ENCODE results near the gene NHSL2.
"Not testable (repeated sequence)": the region's sequence is repeated elsewhere in the genome, so short reads cannot be mapped to it uniquely, and the experiment has no call there.

Gene NHSL2

GRCh38 chrX:71872542-71873458, 37.8 kb upstream of the NHSL2 start:
- Histone ChIP-seq H3K27ac (no peak overlapping the region), H3K4me1 (ENCODE audit: low read depth, poor library complexity, severe bottlenecking) (no peaks in the 10 kb centered on the region), H4K20me1 (ENCODE audit: insufficient read depth) (no peaks in the 10 kb centered on the region), H3K79me2 (ENCODE audit: insufficient read depth, low read depth) (no peaks in the 10 kb centered on the region), H2AFZ (ENCODE audit: low read depth) (no peak overlapping the region), H3K27me3 (ENCODE audit: insufficient read depth, low read depth) (peaks cover 4% of the 10 kb centered on the region; the same call in 1 of the 2 replicates), H3K36me3 (ENCODE audit: insufficient read depth) (no peaks in the 10 kb centered on the region), H3K4me3 (IDR thresholded peaks at IDR 0.05; ENCODE audit: insufficient read depth, low read depth, low read length) (no peak overlapping the region), H3K4me2 (no peak overlapping the region), H3K9ac (no peak overlapping the region)
- no peak for TF ChIP-seq CTCF (conservative IDR thresholded peaks at IDR 0.05; ENCODE audit: low read depth, low read length)

GRCh38 chrX:71873459-71873833, 37.2 kb upstream of the NHSL2 start:
- TF ChIP-seq CTCF (conservative IDR thresholded peaks at IDR 0.05; ENCODE audit: low read depth, low read length): no peak
- H3K4me3 ChIP-seq (IDR thresholded peaks at IDR 0.05; ENCODE audit: insufficient read depth, low read depth, low read length): no peak overlapping the region
- no peak overlapping the region for H3K4me2 ChIP-seq
- no peak overlapping the region for H3K9ac ChIP-seq
- H2AFZ ChIP-seq (ENCODE audit: low read depth): no peak overlapping the region
- no peaks in the 10 kb centered on the region for H3K36me3 ChIP-seq (ENCODE audit: insufficient read depth)
- H3K4me1 ChIP-seq (ENCODE audit: low read depth, poor library complexity, severe bottlenecking): no peaks in the 10 kb centered on the region
- no peaks in the 10 kb centered on the region for H4K20me1 ChIP-seq (ENCODE audit: insufficient read depth)
- H3K27me3 ChIP-seq (ENCODE audit: insufficient read depth, low read depth): no peaks in the 10 kb centered on the region; the same call in 1 of the 2 replicates
- H3K79me2 ChIP-seq (ENCODE audit: insufficient read depth, low read depth): no peaks in the 10 kb centered on the region
- H3K27ac ChIP-seq: no peak overlapping the region

- not testable (repeated sequence) for H3K4me2 ChIP-seq; H3K36me3 ChIP-seq (ENCODE audit: insufficient read depth); H4K20me1 ChIP-seq (ENCODE audit: insufficient read depth); H3K27me3 ChIP-seq (ENCODE audit: insufficient read depth, low read depth); H3K4me1 ChIP-seq (ENCODE audit: low read depth, poor library complexity, severe bottlenecking); H3K9ac ChIP-seq; H2AFZ ChIP-seq (ENCODE audit: low read depth); H3K4me3 ChIP-seq (IDR thresholded peaks at IDR 0.05; ENCODE audit: insufficient read depth, low read depth, low read length); H3K27ac ChIP-seq; H3K79me2 ChIP-seq (ENCODE audit: insufficient read depth, low read depth)
Measured at GRCh38 chrX:71876841-71877240, 33.8 kb upstream of the NHSL2 start.

GRCh38 chrX:71885099-71885498, 25.5 kb upstream of the NHSL2 start:
- no peak overlapping the region for H3K4me2 ChIP-seq
- no peaks in the 10 kb centered on the region for H3K79me2 ChIP-seq (ENCODE audit: insufficient read depth, low read depth)
- no peak overlapping the region for H3K9ac ChIP-seq
- H3K36me3 ChIP-seq (ENCODE audit: insufficient read depth): no peaks in the 10 kb centered on the region
- no peaks in the 10 kb centered on the region for H3K4me1 ChIP-seq (ENCODE audit: low read depth, poor library complexity, severe bottlenecking)
- H2AFZ ChIP-seq (ENCODE audit: low read depth): no peak overlapping the region
- no peak overlapping the region for H3K4me3 ChIP-seq (IDR thresholded peaks at IDR 0.05; ENCODE audit: insufficient read depth, low read depth, low read length)
- H3K27me3 ChIP-seq (ENCODE audit: insufficient read depth, low read depth): no peaks in the 10 kb centered on the region
- no peaks in the 10 kb centered on the region for H4K20me1 ChIP-seq (ENCODE audit: insufficient read depth)
- H3K27ac ChIP-seq: no peak overlapping the region
- no peak for TF ChIP-seq CTCF (conservative IDR thresholded peaks at IDR 0.05; ENCODE audit: low read depth, low read length)

- no peak overlapping the region for H2AFZ ChIP-seq (ENCODE audit: low read depth)
- H3K4me2 ChIP-seq: no peak overlapping the region
- H3K27me3 ChIP-seq (ENCODE audit: insufficient read depth, low read depth): no peaks in the 10 kb centered on the region
- TF ChIP-seq CTCF (conservative IDR thresholded peaks at IDR 0.05; ENCODE audit: low read depth, low read length): no peak
- H3K4me1 ChIP-seq (ENCODE audit: low read depth, poor library complexity, severe bottlenecking): no peaks in the 10 kb centered on the region
- H3K4me3 ChIP-seq (IDR thresholded peaks at IDR 0.05; ENCODE audit: insufficient read depth, low read depth, low read length): no peak overlapping the region
- H3K27ac ChIP-seq: no peak overlapping the region
- no peaks in the 10 kb centered on the region for H4K20me1 ChIP-seq (ENCODE audit: insufficient read depth)
- no peaks in the 10 kb centered on the region for H3K79me2 ChIP-seq (ENCODE audit: insufficient read depth, low read depth)
- H3K36me3 ChIP-seq (ENCODE audit: insufficient read depth): no peaks in the 10 kb centered on the region
- H3K9ac ChIP-seq: no peak overlapping the region
Measured at GRCh38 chrX:71895607-71896006, 15.0 kb upstream of the NHSL2 start.

Data from KMS-11 (cell line).